Uterus (tissue), 4 donors: ENCODE data around the gene RASAL2. TPM values are rescaled to one million over a fixed set of nuclear protein-coding genes. Genes with fewer than 3 reads are reported as not detected.
"Not testable (repeated sequence)": the region's sequence is repeated elsewhere in the genome, so short reads cannot be mapped to it uniquely, and the experiment has no call there.

Source experiments
- DNase-seq, 2 donors: peaks; one replicate each; pipeline ENCODE4 v3.0.0-alpha.2; 2019 to 2020
- H3K27ac ChIP-seq, 2 donors: fragments of 200-600 bp; sonication (generic); 1 replicate in 1 of 2; 2 replicates in 1 of 2; pipeline ENCODE4 v1.5.1; 2016 to 2018
- H3K27me3 ChIP-seq, 2 donors: fragments of 200-600 bp; sonication (generic); one replicate each; pipeline ENCODE4 v1.5.1; 2018 to 2019; ENCODE audit warnings: control low read depth in 1 of 2
- H3K36me3 ChIP-seq, 2 donors: fragments of 200-600 bp; sonication (generic); one replicate each; pipeline ENCODE4 v1.5.1; 2019; ENCODE audit warnings: control low read depth in 1 of 2
- H3K4me1 ChIP-seq, 2 donors: fragments of 200-600 bp; sonication (generic); one replicate each; pipeline ENCODE4 v1.5.1; 2018 to 2019; ENCODE audit warnings: control low read depth in 1 of 2
- H3K4me3 ChIP-seq, 2 donors: fragments of 200-600 bp; sonication (generic); 1 replicate in 1 of 2; 2 replicates in 1 of 2; pipeline ENCODE4 v1.5.1; 2018 to 2019; ENCODE audit warnings: mild to moderate bottlenecking in 1 of 2
- H3K9me3 ChIP-seq, 2 donors: fragments of 200-600 bp; sonication (generic); one replicate each; pipeline ENCODE4 v1.5.1; 2019; ENCODE audit warnings: control low read depth in 1 of 2
- POLR2A ChIP-seq, 2 donors: fragments of 450-650 bp; IDR thresholded peaks; one replicate each; pipeline ENCODE4 v1.6.1; 2016; ENCODE audit warnings: antibody characterized with exemption in 2 of 2, mild to moderate bottlenecking in 1 of 2, moderate library complexity in 1 of 2
- intact Hi-C: fragments of 100-400 bp; cut with DNase I; formaldehyde crosslinking; loops from one replicate; pipeline ENCODE4 v1.15.1; 2023; ENCODE audit warnings: low total_unique reads
- total RNA-seq, 4 donors: library from RNA; depleted of rRNA in 3 of 4; stranded (reverse); fragments of >200 nt in 3 of 4; gene quantifications; one replicate each; pipeline versions ENCODE4 v1.1.0 to v1.2.4, GENCODE V29; 2014 to 2023
- TF ChIP-seq, protein P1 (sequence below), 4 experiments: fragments of 200-600 bp in 2 of 4; fragments of 450-650 bp in 2 of 4; sonication (generic) in 2 of 4; IDR thresholded peaks; one replicate each; pipeline ENCODE4 v1.5.1; 2016 to 2019; ENCODE audit warnings: antibody characterized with exemption in 4 of 4, mild to moderate bottlenecking in 2 of 4, moderate library complexity in 1 of 4
- donor health status: DM: yes; HTN: yes; CAD: no.

The RASAL2 gene
- total RNA-seq, 4 donors from 2014 or later = 10.0 to 42.5 (median 29.8) TPM

DNA sequence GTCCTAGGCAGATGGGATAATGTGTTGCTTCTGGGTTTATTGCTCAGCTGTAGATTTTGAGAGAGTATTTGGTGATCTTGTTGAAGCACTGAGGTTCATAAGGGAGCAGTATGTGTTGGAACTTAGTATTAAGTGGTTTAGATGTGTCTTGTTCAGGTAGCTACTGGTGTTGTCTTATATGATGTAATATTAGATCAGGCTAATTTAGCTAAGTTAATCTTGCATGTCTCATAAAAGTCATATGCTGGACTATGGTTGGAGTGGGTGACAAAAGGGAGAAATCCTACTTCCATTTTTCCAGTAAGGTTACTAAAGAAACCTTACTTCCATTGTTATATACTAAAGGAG, 206.4 kb downstream of the RASAL2 start:
- Histone ChIP-seq H3K36me3 (no peaks in the 10 kb centered on the region), H3K4me3 (no peak overlapping the region), H3K27me3 (no peaks in the 10 kb centered on the region), H3K9me3 (no peaks in the 10 kb centered on the region), H3K4me1 (no peaks in the 10 kb centered on the region), H3K27ac (no peak overlapping the region)
- DNase-seq = no peak
- TF ChIP-seq POLR2A (IDR thresholded peaks at IDR 0.05) = no peak
- intact Hi-C loops = no loop called here

GRCh38 chr1:178301141-178301540, 207.2 kb downstream of the RASAL2 start:
- no peak for DNase-seq
- TF ChIP-seq POLR2A (IDR thresholded peaks at IDR 0.05) = no peak
- TF ChIP-seq, protein P1, sequence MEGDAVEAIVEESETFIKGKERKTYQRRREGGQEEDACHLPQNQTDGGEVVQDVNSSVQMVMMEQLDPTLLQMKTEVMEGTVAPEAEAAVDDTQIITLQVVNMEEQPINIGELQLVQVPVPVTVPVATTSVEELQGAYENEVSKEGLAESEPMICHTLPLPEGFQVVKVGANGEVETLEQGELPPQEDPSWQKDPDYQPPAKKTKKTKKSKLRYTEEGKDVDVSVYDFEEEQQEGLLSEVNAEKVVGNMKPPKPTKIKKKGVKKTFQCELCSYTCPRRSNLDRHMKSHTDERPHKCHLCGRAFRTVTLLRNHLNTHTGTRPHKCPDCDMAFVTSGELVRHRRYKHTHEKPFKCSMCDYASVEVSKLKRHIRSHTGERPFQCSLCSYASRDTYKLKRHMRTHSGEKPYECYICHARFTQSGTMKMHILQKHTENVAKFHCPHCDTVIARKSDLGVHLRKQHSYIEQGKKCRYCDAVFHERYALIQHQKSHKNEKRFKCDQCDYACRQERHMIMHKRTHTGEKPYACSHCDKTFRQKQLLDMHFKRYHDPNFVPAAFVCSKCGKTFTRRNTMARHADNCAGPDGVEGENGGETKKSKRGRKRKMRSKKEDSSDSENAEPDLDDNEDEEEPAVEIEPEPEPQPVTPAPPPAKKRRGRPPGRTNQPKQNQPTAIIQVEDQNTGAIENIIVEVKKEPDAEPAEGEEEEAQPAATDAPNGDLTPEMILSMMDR (IDR thresholded peaks at IDR 0.05) = no peak
- no peaks in the 10 kb centered on the region for H3K27me3 ChIP-seq
- no peaks in the 10 kb centered on the region for H3K9me3 ChIP-seq
- intact Hi-C loops = no loop called here
- H3K36me3 ChIP-seq = no peaks in the 10 kb centered on the region
- no peaks in the 10 kb centered on the region for H3K4me1 ChIP-seq
- H3K27ac ChIP-seq = no peak overlapping the region
- no peak overlapping the region for H3K4me3 ChIP-seq

DNA sequence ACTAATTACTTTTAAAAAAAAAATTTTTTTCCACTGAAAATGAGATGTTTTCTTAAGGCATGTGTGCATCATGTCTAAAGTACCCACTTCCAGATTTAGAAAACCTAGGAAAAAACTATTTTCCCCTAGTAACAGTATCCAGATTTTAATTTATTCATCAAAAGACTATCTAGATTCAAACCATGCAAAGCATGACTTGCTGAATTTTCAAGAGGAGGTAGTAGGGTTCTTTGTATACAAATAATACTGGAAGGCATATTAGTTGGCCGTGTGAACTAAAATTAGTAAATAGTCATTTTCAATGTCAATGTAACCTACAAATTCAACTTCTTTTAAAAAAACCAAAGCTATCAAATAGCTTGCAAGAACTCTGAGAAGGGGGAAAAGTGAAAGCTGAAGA, 213.4 kb downstream of the RASAL2 start:
- Histone ChIP-seq H3K27me3 (no peaks in the 10 kb centered on the region), H3K27ac (no peak overlapping the region), H3K36me3 (no peaks in the 10 kb centered on the region), H3K4me3 (no peak overlapping the region), H3K4me1 (no peaks in the 10 kb centered on the region), H3K9me3 (no peaks in the 10 kb centered on the region)
- no peak for DNase-seq
- TF ChIP-seq POLR2A (IDR thresholded peaks at IDR 0.05) = no peak
- TF ChIP-seq, protein P1 (IDR thresholded peaks at IDR 0.05) = no peak
- intact Hi-C loops = no loop called here

DNA sequence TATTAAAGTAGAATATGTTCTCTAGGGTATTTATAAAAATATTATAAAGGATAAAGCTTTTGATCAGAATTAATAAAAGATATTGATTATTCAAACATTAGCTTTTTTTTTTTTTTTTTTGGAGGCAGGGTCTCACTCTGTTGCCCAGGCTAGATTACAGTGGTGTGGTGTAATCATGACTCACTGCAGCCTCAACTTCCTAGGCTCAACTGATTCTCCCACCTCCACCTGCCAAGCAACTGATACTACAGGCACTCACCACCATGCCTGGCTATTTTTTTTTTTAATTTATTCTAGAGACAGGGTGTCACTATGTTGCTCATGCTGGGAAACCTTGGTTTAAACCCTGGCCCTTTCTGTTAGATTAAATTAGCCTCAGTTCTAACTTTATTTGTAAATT, 214.5 kb downstream of the RASAL2 start:
- no peak overlapping the region for H3K27ac ChIP-seq
- no peak overlapping the region for H3K4me3 ChIP-seq
- DNase-seq = no peak
- H3K4me1 ChIP-seq = no peaks in the 10 kb centered on the region
- H3K9me3 ChIP-seq = no peaks in the 10 kb centered on the region
- TF ChIP-seq, protein P1 (IDR thresholded peaks at IDR 0.05) = no peak
- no peak for TF ChIP-seq POLR2A (IDR thresholded peaks at IDR 0.05)
- H3K27me3 ChIP-seq = no peaks in the 10 kb centered on the region
- intact Hi-C loops = no loop called here
- no peaks in the 10 kb centered on the region for H3K36me3 ChIP-seq

- no peaks in the 10 kb centered on the region for H3K36me3 ChIP-seq
- no peak overlapping the region for H3K4me3 ChIP-seq
- intact Hi-C loops = no loop called here
- H3K27ac ChIP-seq = no peak overlapping the region
- TF ChIP-seq POLR2A (IDR thresholded peaks at IDR 0.05) = no peak
- TF ChIP-seq, protein P1 (IDR thresholded peaks at IDR 0.05) = peak; percentile 51 to 73 (median 68)
- H3K9me3 ChIP-seq = no peaks in the 10 kb centered on the region
- no peaks in the 10 kb centered on the region for H3K27me3 ChIP-seq
- no peak for DNase-seq
- no peaks in the 10 kb centered on the region for H3K4me1 ChIP-seq
Observed at GRCh38 chr1:178310685-178311105, 216.8 kb downstream of the RASAL2 start.

DNA sequence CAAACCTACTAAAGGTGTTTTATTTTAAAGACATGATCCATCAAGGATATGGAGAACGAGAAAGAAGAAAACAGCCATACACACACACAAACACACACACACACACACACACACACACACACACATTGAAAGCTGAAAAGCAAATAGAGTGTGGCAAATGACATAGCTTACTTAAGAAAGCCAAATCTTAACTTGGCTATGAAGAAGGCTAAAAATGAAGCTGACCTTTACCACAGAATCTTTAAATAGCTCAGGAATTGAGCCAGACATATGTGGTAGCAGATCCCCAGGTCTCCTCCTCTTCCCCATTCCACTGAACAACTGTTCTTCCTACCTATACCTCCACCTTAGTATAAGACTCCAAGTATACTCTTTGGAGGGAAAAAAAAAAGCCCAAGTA, 217.3 kb downstream of the RASAL2 start:
- no peaks in the 10 kb centered on the region for H3K36me3 ChIP-seq
- H3K27ac ChIP-seq = no peak overlapping the region
- no peak overlapping the region for H3K4me3 ChIP-seq
- no peak for TF ChIP-seq POLR2A (IDR thresholded peaks at IDR 0.05)
- TF ChIP-seq, protein P1 (IDR thresholded peaks at IDR 0.05) = no peak
- H3K9me3 ChIP-seq = no peaks in the 10 kb centered on the region
- intact Hi-C loops = no loop called here
- no peak for DNase-seq
- no peaks in the 10 kb centered on the region for H3K4me1 ChIP-seq
- H3K27me3 ChIP-seq = no peaks in the 10 kb centered on the region

DNA sequence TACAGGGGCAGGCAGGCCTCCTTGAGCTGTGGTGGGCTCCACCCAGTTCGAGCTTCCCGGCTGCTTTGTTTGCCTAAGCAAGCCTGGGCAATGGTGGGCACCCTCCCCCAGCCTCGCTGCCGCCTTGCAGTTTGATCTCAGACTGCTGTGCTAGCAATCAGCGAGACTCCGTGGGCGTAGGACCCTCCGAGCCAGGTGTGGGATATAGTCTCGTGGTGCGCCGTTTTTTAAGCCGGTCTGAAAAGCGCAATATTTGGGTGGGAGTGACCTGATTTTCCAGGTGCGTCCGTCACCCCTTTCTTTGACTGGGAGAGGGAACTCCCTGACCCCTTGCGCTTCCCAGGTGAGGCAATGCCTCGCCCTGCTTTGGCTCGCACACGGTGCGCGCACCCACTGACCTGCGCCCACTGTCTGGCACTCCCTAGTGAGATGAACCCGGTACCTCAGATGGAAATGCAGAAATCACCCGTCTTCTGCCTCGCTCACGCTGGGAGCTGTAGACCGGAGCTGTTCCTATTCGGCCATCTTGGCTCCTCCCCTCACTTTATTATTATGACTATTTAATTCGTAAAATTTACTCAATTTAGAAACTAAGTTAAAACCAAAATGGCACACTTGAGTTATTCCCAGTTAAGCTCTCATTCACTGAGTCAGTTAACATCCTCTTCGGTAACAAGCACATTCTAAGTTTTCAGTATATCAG, 226.5 kb downstream of the RASAL2 start:
- H3K36me3 ChIP-seq, intact Hi-C loops: not testable (repeated sequence)

More for the DNA sequence above, 226.5 kb downstream of the RASAL2 start:
- not testable (repeated sequence) for DNase-seq, H3K27me3 ChIP-seq, H3K4me1 ChIP-seq, H3K27ac ChIP-seq, H3K9me3 ChIP-seq, H3K4me3 ChIP-seq
